Measurements from ENCODE around the gene DCAF11. TPM values are rescaled to one million over a fixed set of nuclear protein-coding genes. Genes with fewer than 3 reads are reported as not detected.

Gene DCAF11
- total and polyA plus RNA-seq, 2 of the 13 experiments (the other 11 are each of a cell fraction or from before 2014, with no cell fraction given): 150 to 257 TPM

GRCh38 chr14:24130380-24130716, 15.8 kb downstream of the DCAF11 start, which contains the start of gene FITM1:
Gene FITM1, plus strand, starts transcription at chr14:24130659. Its CDS starts 905 bp downstream, at chr14:24131564.
- Histone ChIP-seq H3K9ac (ENCODE audit: insufficient read depth, low read depth, low read length) (peak within 1 kb of the TSS; percentile 11), H3K9me3 (ENCODE audit: low read length) (no peaks in the 10 kb centered on the region), H3K27ac (ENCODE audit: extremely low read length, insufficient read depth, low read length) (peak within 1 kb of the TSS; percentile 48), H3K4me1 (ENCODE audit: insufficient read depth, low read length) (peaks cover 49% of the 10 kb centered on the region), H3K79me2 (ENCODE audit: insufficient read depth, low read length) (no peaks in the 10 kb centered on the region), H3K36me3 (replicated peaks in 1 of 2; ENCODE audit: control insufficient read depth in 1 of 2, insufficient read depth in 2 of 2, low read length in 2 of 2) (no peaks in the 10 kb centered on the region), H3K4me3 (replicated peaks in 1 of 3; ENCODE audit: insufficient read depth in 1 of 3, low read depth in 2 of 3, low read length in 3 of 3) (peak within 1 kb of the TSS in 1 of 3 experiments; percentile 2; a peak in 1 of 6 replicates), H3K27me3 (ENCODE audit: control insufficient read depth in 1 of 2, insufficient read depth in 2 of 2, low read length in 2 of 2) (no peaks in the 10 kb centered on the region), H3K4me2 (ENCODE audit: low read depth, low read length) (peak within 1 kb of the TSS; percentile 12), H4K20me1 (ENCODE audit: insufficient read depth, low read length) (no peaks in the 10 kb centered on the region), H2AFZ (ENCODE audit: low read length) (no peak within 1 kb of the TSS)
- DNase-seq (ENCODE audit: low spot score): no peak
- FAIRE-seq: no peak
- BruUV-seq (replicated peaks): no TSS peak
- intact Hi-C loops (cut with micrococcal nuclease; ENCODE audit: unreplicated experiment) (no loop called here), in situ Hi-C loops (cut with HindIII; ENCODE audit: extremely low pct_ligation_motif_present, low pct_unique_long_range_greater_than_20kb) (loop anchor here (25.0 kb wide), 1 partner anchor 818 kb away; the partner anchor contains the start of genes BCL2L2, PABPN1 and PPP1R3E)
- 97% methylated on average over 5 of the region's 5 CpGs for WGBS (ENCODE audit: low lambda C conversion rate)
- ChIA-PET POLR2A (interaction anchor here (0.7 to 22.7 kb wide), 7 partner anchors 10 to 58 kb away, joined by 3 to 977 read pairs (median 5); partner anchors contain the start of genes DCAF11, EMC9, IPO4 and IRF9), CTCF (ENCODE audit: low intra/inter-chr PET ratio, low total read pairs) (no interaction called here)
- ATAC-seq: peak; percentile 2
- TF ChIP-seq ZNF607 (CRISPR knock-in tag; IDR thresholded peaks at IDR 0.05; ENCODE audit: borderline replicate concordance) (0 out of 2 replicates have a peak, but pooled peaks have one; percentile 4), ELF3 (CRISPR knock-in tag; IDR thresholded peaks at IDR 0.05) (no peak), ZSCAN25 (CRISPR knock-in tag; IDR thresholded peaks at IDR 0.05) (no peak), ZNF83 (CRISPR knock-in tag; IDR thresholded peaks at IDR 0.05; ENCODE audit: borderline replicate concordance) (no peak), KAT2B (IDR thresholded peaks at IDR 0.05; ENCODE audit: borderline replicate concordance, low read depth, low read length) (peak; percentile 36; the same call in 1 of the 2 replicates), HINFP (CRISPR knock-in tag; IDR thresholded peaks at IDR 0.05; ENCODE audit: low read depth) (0 out of 2 replicates have a peak, but pooled peaks have one; percentile 9), HMGXB3 (CRISPR knock-in tag; IDR thresholded peaks at IDR 0.05; ENCODE audit: borderline replicate concordance) (0 out of 2 replicates have a peak, but pooled peaks have one; percentile 3), ZNF75D (CRISPR knock-in tag; IDR thresholded peaks at IDR 0.05; ENCODE audit: borderline replicate concordance) (no peak), NFIB (CRISPR knock-in tag; IDR thresholded peaks at IDR 0.05; ENCODE audit: borderline replicate concordance) (peak; percentile 59; the same call in 1 of the 2 replicates), FUBP1 (CRISPR knock-in tag; IDR thresholded peaks at IDR 0.05; ENCODE audit: borderline replicate concordance) (no peak), FLYWCH1 (CRISPR knock-in tag; IDR thresholded peaks at IDR 0.05) (no peak), BCLAF1 (IDR thresholded peaks at IDR 0.05) (no peak), TRIM24 (CRISPR knock-in tag; IDR thresholded peaks at IDR 0.05) (peak; percentile 57; the same call in 1 of the 2 replicates)
